ENCODE results near the gene AGBL4. TPM values are rescaled to one million over a fixed set of nuclear protein-coding genes. Genes with fewer than 3 reads are reported as not detected.

AGBL4 gene
- total RNA-seq, 4 donors from 2014 or later = 0.08 to 0.71 (median 0.60) TPM

DNA sequence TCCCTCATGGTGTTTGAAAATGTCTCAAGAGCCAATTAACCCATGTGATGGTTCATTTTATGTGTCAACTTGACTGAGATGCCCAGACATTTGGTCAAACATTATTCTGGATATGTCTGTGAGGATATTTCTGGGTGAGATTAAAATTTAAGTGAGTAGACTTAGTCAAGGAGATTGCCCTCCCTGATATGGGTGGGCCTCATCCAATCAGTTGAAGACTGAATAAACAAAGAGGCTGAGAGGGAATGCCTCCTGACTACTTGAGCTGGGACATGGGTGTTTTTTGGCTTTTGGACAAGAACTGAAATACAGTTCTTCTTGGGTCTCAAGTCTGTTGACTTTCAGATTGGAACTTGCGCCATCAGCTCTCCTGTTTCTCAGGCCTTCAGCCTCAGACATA, 1462.3 kb downstream of the AGBL4 start:
- intact Hi-C loops (cut with DNase I; ENCODE audit: low total_unique reads) = no loop called here
- WGBS, 2 donors = 94 to 96% methylated on average over 1 of the region's 1 CpG
- no peak overlapping the region for H3K4me3 ChIP-seq (ENCODE audit: low read depth, poor library complexity, severe bottlenecking)
- DNase-seq (ENCODE audit: low spot score in 2 of 2) = no peak
- TF ChIP-seq, protein P1, sequence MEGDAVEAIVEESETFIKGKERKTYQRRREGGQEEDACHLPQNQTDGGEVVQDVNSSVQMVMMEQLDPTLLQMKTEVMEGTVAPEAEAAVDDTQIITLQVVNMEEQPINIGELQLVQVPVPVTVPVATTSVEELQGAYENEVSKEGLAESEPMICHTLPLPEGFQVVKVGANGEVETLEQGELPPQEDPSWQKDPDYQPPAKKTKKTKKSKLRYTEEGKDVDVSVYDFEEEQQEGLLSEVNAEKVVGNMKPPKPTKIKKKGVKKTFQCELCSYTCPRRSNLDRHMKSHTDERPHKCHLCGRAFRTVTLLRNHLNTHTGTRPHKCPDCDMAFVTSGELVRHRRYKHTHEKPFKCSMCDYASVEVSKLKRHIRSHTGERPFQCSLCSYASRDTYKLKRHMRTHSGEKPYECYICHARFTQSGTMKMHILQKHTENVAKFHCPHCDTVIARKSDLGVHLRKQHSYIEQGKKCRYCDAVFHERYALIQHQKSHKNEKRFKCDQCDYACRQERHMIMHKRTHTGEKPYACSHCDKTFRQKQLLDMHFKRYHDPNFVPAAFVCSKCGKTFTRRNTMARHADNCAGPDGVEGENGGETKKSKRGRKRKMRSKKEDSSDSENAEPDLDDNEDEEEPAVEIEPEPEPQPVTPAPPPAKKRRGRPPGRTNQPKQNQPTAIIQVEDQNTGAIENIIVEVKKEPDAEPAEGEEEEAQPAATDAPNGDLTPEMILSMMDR (IDR thresholded peaks at IDR 0.05) = no peak
- TF ChIP-seq POLR2A (IDR thresholded peaks at IDR 0.05) = no peak

DNA sequence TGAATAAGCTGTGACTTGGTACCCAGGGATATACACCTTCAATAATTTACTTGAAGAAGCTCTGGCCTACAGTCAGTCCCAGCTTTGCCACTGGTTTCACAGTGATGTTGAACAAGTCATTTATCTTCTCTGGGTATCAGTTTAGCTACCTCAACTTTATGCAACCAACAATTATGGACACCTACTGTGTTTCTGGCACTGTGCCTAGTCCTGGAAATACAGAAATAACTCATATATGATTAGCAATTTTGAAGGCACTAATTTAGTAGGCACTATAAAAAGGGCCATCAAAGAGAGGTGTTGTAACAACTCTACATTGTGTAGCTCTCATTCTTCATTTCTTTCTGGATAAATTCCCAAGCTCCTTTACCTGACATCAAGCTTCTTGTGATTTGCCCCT, 1463.2 kb downstream of the AGBL4 start:
- no peak overlapping the region for H3K4me3 ChIP-seq (ENCODE audit: low read depth, poor library complexity, severe bottlenecking)
- TF ChIP-seq, protein P1 (IDR thresholded peaks at IDR 0.05) = no peak
- DNase-seq (ENCODE audit: low spot score in 2 of 2) = no peak
- intact Hi-C loops (cut with DNase I; ENCODE audit: low total_unique reads) = no loop called here

DNA sequence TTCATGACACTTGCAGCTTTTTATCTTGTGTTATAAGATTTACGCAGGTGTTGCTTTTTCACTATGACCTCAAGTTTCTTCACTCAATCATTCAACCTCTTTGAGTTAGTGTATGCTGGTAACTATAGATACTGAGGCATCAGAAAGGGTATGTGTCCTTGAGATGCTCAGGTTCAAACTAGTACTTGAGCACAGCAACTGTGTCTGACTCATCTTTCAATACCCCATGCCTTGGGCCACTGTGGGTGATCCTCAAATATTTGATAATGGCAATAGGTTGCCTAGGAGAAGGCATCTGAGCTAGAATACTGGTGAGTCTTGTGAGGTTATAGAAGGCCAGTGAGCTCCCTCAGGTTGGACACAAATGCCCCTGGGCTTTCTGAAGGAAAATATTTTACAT, 1463.6 kb downstream of the AGBL4 start:
- no peak overlapping the region for H3K4me3 ChIP-seq (ENCODE audit: low read depth, poor library complexity, severe bottlenecking)

DNA sequence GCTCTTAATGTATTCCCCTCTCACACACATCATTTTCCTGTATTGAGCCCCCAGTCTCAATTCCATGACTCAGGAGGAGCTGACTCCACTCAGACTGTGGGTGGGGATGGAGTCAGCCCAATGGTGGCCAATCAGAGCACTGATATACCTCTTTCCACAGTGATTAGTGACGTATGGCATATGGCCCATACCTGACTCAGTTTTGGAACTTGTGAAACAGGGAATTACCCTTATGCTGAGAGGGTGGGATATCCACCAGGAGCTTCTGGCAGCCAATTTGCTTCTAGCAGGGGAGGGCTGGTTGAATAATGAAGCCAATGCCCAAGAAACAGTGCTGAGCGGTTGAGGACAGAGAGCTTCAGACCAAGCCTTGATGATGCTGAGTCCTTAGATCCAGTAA, 1465.4 kb downstream of the AGBL4 start:
- TF ChIP-seq, protein P1 (IDR thresholded peaks at IDR 0.05) = no peak
- no peak for TF ChIP-seq POLR2A (IDR thresholded peaks at IDR 0.05)

More for the DNA sequence above, 1463.6 kb downstream of the AGBL4 start:
- intact Hi-C loops (cut with DNase I; ENCODE audit: low total_unique reads) = no loop called here
- no peak for DNase-seq (ENCODE audit: low spot score in 2 of 2)
- 50 to 100% methylated on average over 1 of the region's 1 CpG for WGBS, 2 donors
- TF ChIP-seq POLR2A (IDR thresholded peaks at IDR 0.05) = no peak
- TF ChIP-seq, protein P1 (IDR thresholded peaks at IDR 0.05) = no peak

DNA sequence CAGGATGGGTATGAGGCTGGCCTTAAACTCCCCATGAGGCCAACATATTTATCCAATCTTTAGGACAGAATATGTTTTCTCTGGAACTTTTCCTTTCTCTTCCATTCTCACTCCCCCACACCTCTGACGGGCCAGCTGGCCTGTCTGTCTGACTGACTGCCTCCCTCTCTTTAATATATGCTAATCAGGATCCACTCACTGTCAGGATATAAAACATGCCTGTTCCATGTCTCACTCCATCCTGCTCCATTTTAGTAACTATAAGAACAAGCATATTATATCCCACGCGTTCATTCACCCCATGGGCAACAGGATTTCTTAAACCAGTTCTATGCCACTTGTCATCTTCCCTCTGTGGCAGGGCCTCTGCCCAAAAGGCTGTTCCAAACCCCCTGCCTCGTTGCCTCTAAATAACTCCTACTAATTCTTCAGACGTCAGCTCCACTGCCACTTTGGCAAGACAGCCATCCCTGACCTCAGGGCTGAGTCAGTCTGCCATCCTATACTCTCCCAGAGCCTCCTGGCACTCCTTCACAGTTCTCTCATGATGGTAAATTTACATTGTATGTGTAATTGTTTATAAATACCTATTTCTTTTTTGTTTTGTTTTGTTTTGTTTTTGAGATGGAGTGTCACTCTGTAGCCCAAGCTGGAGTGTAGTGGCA, 1467.4 kb downstream of the AGBL4 start:
- TF ChIP-seq, protein P1 (IDR thresholded peaks at IDR 0.05) = no peak
- no peak for TF ChIP-seq POLR2A (IDR thresholded peaks at IDR 0.05)
- intact Hi-C loops (cut with DNase I; ENCODE audit: low total_unique reads) = no loop called here
- no peak for DNase-seq (ENCODE audit: low spot score in 2 of 2)
- 66 to 74% methylated on average over 5 of the region's 5 CpGs for WGBS, 2 donors
- no peak overlapping the region for H3K4me3 ChIP-seq (ENCODE audit: low read depth, poor library complexity, severe bottlenecking)

More for the DNA sequence above, 1465.4 kb downstream of the AGBL4 start:
- 72 to 88% methylated on average over 2 of the region's 2 CpGs for WGBS, 2 donors
- no peak for DNase-seq (ENCODE audit: low spot score in 2 of 2)
- H3K4me3 ChIP-seq (ENCODE audit: low read depth, poor library complexity, severe bottlenecking) = no peak overlapping the region
- intact Hi-C loops (cut with DNase I; ENCODE audit: low total_unique reads) = no loop called here

DNA sequence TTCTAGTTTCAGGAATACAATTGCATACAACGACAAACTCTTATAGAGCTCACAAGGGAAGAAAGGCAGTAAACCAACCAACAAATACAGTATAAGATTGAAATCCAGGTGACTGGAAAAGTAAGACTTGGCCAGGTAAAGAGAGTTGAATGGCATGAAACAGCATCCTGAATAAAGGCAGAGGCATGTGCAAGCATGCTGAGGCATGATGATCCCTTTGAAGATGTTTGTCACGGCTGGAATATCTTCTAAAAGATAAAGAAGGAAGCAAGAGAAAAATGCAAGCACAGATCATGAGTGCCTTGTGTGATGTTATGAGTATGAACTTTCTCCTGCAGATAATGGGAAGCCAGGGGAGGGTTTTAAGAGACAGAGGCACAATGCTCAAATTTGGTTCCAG, 1468.5 kb downstream of the AGBL4 start:
- 44 to 51% methylated on average over 2 of the region's 2 CpGs for WGBS, 2 donors
- DNase-seq (ENCODE audit: low spot score in 2 of 2) = no peak

More for the DNA sequence above, 1468.5 kb downstream of the AGBL4 start:
- no peak overlapping the region for H3K4me3 ChIP-seq (ENCODE audit: low read depth, poor library complexity, severe bottlenecking)
- no peak for TF ChIP-seq POLR2A (IDR thresholded peaks at IDR 0.05)
- TF ChIP-seq, protein P1 (IDR thresholded peaks at IDR 0.05) = no peak
- intact Hi-C loops (cut with DNase I; ENCODE audit: low total_unique reads) = no loop called here

Measured in lower leg skin (tissue), 4 donors.